Endothelial cell of umbilical vein (primary cell): ENCODE measurements around the gene CDKN1C.
"Not testable (repeated sequence)": the region's sequence is repeated elsewhere in the genome, so short reads cannot be mapped to it uniquely, and the experiment has no call there.

Experiments used
- EZH2 ChIP-seq: IDR thresholded peaks from 2 replicates; pipeline ENCODE4 v1.6.1; 2012; ENCODE audit warnings: borderline replicate concordance, low read depth, mild to moderate bottlenecking, moderate library complexity, low read length, inconsistent platforms; ENCODE audit not compliant: severe bottlenecking
- GATA2 ChIP-seq: IDR thresholded peaks from 2 replicates; pipeline ENCODE4 v1.7.0; 2011; ENCODE audit warnings: low read depth, mild to moderate bottlenecking, moderate library complexity, mixed read lengths, low read length; ENCODE audit not compliant: insufficient read length, insufficient read depth
- POLR2A ChIP-seq: IDR thresholded peaks from 2 replicates; pipeline ENCODE4 v1.6.1; 2012; ENCODE audit warnings: low read depth, mild to moderate bottlenecking, control low read depth, low read length
- POLR2AphosphoS5 ChIP-seq: IDR thresholded peaks from 2 replicates; pipeline ENCODE4 v1.6.1; 2012; ENCODE audit warnings: low read depth, mild to moderate bottlenecking, control low read depth, low read length, moderate library complexity; ENCODE audit not compliant: insufficient read depth
- TF ChIP-seq, protein P1 (sequence below), 2 donors: IDR thresholded peaks; 1 replicate in 1 of 2; 2 replicates in 1 of 2; pipeline ENCODE4 v1.5.1; 2011; ENCODE audit warnings: low read length in 2 of 2, mild to moderate bottlenecking in 2 of 2, moderate library complexity in 2 of 2, control low read depth in 1 of 2, inconsistent platforms in 1 of 2, low read depth in 1 of 2; ENCODE audit not compliant: insufficient read depth in 1 of 2; ENCODE audit errors: extremely low read depth in 1 of 2

GRCh38 chr11:2905299-2905698 lies 19.7 kb upstream of the CDKN1C start:
- TF ChIP-seq, protein P1, sequence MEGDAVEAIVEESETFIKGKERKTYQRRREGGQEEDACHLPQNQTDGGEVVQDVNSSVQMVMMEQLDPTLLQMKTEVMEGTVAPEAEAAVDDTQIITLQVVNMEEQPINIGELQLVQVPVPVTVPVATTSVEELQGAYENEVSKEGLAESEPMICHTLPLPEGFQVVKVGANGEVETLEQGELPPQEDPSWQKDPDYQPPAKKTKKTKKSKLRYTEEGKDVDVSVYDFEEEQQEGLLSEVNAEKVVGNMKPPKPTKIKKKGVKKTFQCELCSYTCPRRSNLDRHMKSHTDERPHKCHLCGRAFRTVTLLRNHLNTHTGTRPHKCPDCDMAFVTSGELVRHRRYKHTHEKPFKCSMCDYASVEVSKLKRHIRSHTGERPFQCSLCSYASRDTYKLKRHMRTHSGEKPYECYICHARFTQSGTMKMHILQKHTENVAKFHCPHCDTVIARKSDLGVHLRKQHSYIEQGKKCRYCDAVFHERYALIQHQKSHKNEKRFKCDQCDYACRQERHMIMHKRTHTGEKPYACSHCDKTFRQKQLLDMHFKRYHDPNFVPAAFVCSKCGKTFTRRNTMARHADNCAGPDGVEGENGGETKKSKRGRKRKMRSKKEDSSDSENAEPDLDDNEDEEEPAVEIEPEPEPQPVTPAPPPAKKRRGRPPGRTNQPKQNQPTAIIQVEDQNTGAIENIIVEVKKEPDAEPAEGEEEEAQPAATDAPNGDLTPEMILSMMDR (IDR thresholded peaks at IDR 0.05; ENCODE audit: extremely low read depth in 1 of 2, insufficient read depth in 1 of 2, low read depth in 1 of 2, low read length in 2 of 2): not testable (repeated sequence)
- TF ChIP-seq POLR2A, EZH2, POLR2AphosphoS5, GATA2: not testable (repeated sequence)
